ENCODE results near the gene NDUFA6.
"Not testable (repeated sequence)": the region's sequence is repeated elsewhere in the genome, so short reads cannot be mapped to it uniquely, and the experiment has no call there.

Gene NDUFA6

GRCh38 chr22:42090596-42091454 is at the start of gene NDUFA6:
Gene NDUFA6, minus strand, starts transcription at chr22:42090772. Its CDS starts 28 bp downstream, at chr22:42090744.
- ATAC-seq, result peak; percentile 96
- TF ChIP-seq ZFP3 (CRISPR knock-in tag; IDR thresholded peaks at IDR 0.05) (no peak), POU6F1 (CRISPR knock-in tag; IDR thresholded peaks at IDR 0.05; ENCODE audit: borderline replicate concordance, low read depth) (no peak), ZNF70 (CRISPR knock-in tag; IDR thresholded peaks at IDR 0.05) (no peak), CSDC2 (CRISPR knock-in tag; IDR thresholded peaks at IDR 0.05) (no peak), PPARA (CRISPR knock-in tag; IDR thresholded peaks at IDR 0.05; ENCODE audit: borderline replicate concordance) (no peak), TOX (CRISPR knock-in tag; IDR thresholded peaks at IDR 0.05; ENCODE audit: borderline replicate concordance) (no peak)

GRCh38 chr22:42140153-42140552 is 49.6 kb upstream of the NDUFA6 start:
- not testable (repeated sequence) for ATAC-seq

GRCh38 chr22:42139508-42139907 is 48.9 kb upstream of the NDUFA6 start:
- not testable (repeated sequence) for ATAC-seq

- no peak for ATAC-seq
- TF ChIP-seq ZFP3 (CRISPR knock-in tag; IDR thresholded peaks at IDR 0.05), result no peak
Measured at GRCh38 chr22:42138972-42139371, 48.4 kb upstream of the NDUFA6 start.

GRCh38 chr22:42138122-42138770 is 47.7 kb upstream of the NDUFA6 start:
- ATAC-seq, result no peak
- TF ChIP-seq CREB5 (CRISPR knock-in tag; IDR thresholded peaks at IDR 0.05; ENCODE audit: low read depth) (no peak), ZNF565 (CRISPR knock-in tag; conservative IDR thresholded peaks at IDR 0.05; ENCODE audit: low read depth) (no peak), PPARA (CRISPR knock-in tag; IDR thresholded peaks at IDR 0.05; ENCODE audit: borderline replicate concordance) (no peak), BACH2 (CRISPR knock-in tag; IDR thresholded peaks at IDR 0.05; ENCODE audit: borderline replicate concordance) (no peak), ARNTL (CRISPR knock-in tag; IDR thresholded peaks at IDR 0.05; ENCODE audit: borderline replicate concordance, low read depth) (no peak), SNAI2 (CRISPR knock-in tag; IDR thresholded peaks at IDR 0.05) (no peak), ZNF8 (CRISPR knock-in tag; IDR thresholded peaks at IDR 0.05) (no peak), TCF4 (CRISPR knock-in tag; IDR thresholded peaks at IDR 0.05; ENCODE audit: borderline replicate concordance) (no peak), ESRRG (CRISPR knock-in tag; IDR thresholded peaks at IDR 0.05) (no peak), ZC3H10 (CRISPR knock-in tag; IDR thresholded peaks at IDR 0.05) (no peak), ZFP3 (CRISPR knock-in tag; IDR thresholded peaks at IDR 0.05) (no peak), CSDC2 (CRISPR knock-in tag; IDR thresholded peaks at IDR 0.05) (no peak), ZFP30 (CRISPR knock-in tag; IDR thresholded peaks at IDR 0.05) (no peak), GLIS3 (CRISPR knock-in tag; IDR thresholded peaks at IDR 0.05) (no peak), RARB (CRISPR knock-in tag; IDR thresholded peaks at IDR 0.05) (no peak), PATZ1 (CRISPR knock-in tag; IDR thresholded peaks at IDR 0.05; ENCODE audit: borderline replicate concordance) (no peak), TOX (CRISPR knock-in tag; IDR thresholded peaks at IDR 0.05; ENCODE audit: borderline replicate concordance) (no peak), ISL1 (CRISPR knock-in tag; IDR thresholded peaks at IDR 0.05) (no peak)

- ATAC-seq, result not testable (repeated sequence)
Measured at GRCh38 chr22:42135688-42136087, 45.1 kb upstream of the NDUFA6 start.
